Natural killer cell (primary cell): Measurements from ENCODE around the gene RAPGEF3. TPM values are rescaled to one million over a fixed set of nuclear protein-coding genes. Genes with fewer than 3 reads are reported as not detected.

ENCODE experiments used
- ATAC-seq, 3 donors: fragments of 150-1000 bp in 2 of 3; fragments of 200-7000 bp in 1 of 3; cut with Tn5 transposase; 1 replicate in 1 of 3; 2 replicates in 2 of 3; pipeline ENCODE4 v1.10.0; 2021; ENCODE audit warnings: mild to moderate bottlenecking in 2 of 3, moderate library complexity in 2 of 3
- DNase-seq, 2 donors: peaks; one replicate each; pipeline versions ENCODE4 v3.0.0 to v3.0.0-alpha.2; 2013 to 2021; ENCODE audit warnings: mixed read lengths in 1 of 2
- H3K27ac ChIP-seq: one replicate; pipeline ENCODE4 v1.5.1; 2013; ENCODE audit warnings: mild to moderate bottlenecking, low read length
- H3K27me3 ChIP-seq: one replicate; pipeline ENCODE4 v1.6.1; 2013; ENCODE audit warnings: low read length; ENCODE audit not compliant: control insufficient read depth, insufficient read depth
- H3K36me3 ChIP-seq: one replicate; pipeline ENCODE4 v1.6.1; 2013; ENCODE audit warnings: low read length; ENCODE audit not compliant: control insufficient read depth, insufficient read depth
- H3K4me1 ChIP-seq: one replicate; pipeline ENCODE4 v1.6.1; 2013; ENCODE audit warnings: low read length; ENCODE audit not compliant: control insufficient read depth, insufficient read depth
- H3K4me3 ChIP-seq: one replicate; pipeline ENCODE4 v1.5.1; 2013; ENCODE audit warnings: low read length
- H3K9me3 ChIP-seq: one replicate; pipeline ENCODE4 v1.6.1; 2013; ENCODE audit warnings: low read length; ENCODE audit not compliant: control insufficient read depth, insufficient read depth
- H3K27ac Mint-ChIP-seq, 2 donors: one replicate each; pipeline ENCODE4 v1.8.0; 2022; ENCODE audit warnings: mild to moderate bottlenecking in 2 of 2, mixed read lengths in 2 of 2, moderate library complexity in 1 of 2
- H3K27me3 Mint-ChIP-seq, 2 donors: one replicate each; pipeline ENCODE4 v1.8.0; 2022; ENCODE audit warnings: low read depth in 2 of 2, mixed read lengths in 2 of 2
- H3K36me3 Mint-ChIP-seq: one replicate; pipeline ENCODE4 v1.8.0; 2022; ENCODE audit warnings: mixed read lengths
- H3K4me1 Mint-ChIP-seq, 2 donors: one replicate each; pipeline ENCODE4 v1.8.0; 2022; ENCODE audit warnings: mixed read lengths in 2 of 2
- H3K4me3 Mint-ChIP-seq: one replicate; pipeline ENCODE4 v1.8.0; 2022; ENCODE audit warnings: mild to moderate bottlenecking, moderate library complexity, mixed read lengths
- H3K9me3 Mint-ChIP-seq, 2 donors: one replicate each; pipeline ENCODE4 v1.8.0; 2022; ENCODE audit warnings: mixed read lengths in 2 of 2
- CTCF ChIP-seq: fragments of 200-600 bp; IDR thresholded peaks from one replicate; pipeline ENCODE4 v1.8.0; 2022; ENCODE audit warnings: antibody characterized with exemption
- WGBS: methylation state at CpG from one replicate; pipeline ENCODE4 v1.1.7; 2013; ENCODE audit warnings: missing lambda C conversion rate; ENCODE audit not compliant: insufficient coverage; 5-methylcytosine and 5-hydroxymethylcytosine counted together
- intact Hi-C: fragments of 100-400 bp; cut with micrococcal nuclease; formaldehyde crosslinking; loops from one replicate; pipeline ENCODE4 v1.14.2; 2022
- total RNA-seq, 4 donors: library from RNA; stranded (reverse); fragments of 120-200 nt in 1 of 4; gene quantifications; one replicate each; pipeline versions ENCODE4 v1.2.3 to v1.2.4, GENCODE V29; 2013 to 2022

The RAPGEF3 gene
- total RNA-seq, 3 donors from 2014 or later (not counting 1 experiment from before 2014, with no cell fraction given), result 0.23 to 0.73 (median 0.49) TPM

GRCh38 chr12:47722941-47723631 lies 35.6 kb downstream of the RAPGEF3 start:
- H3K4me1 ChIP-seq, result peaks cover 27% of the 10 kb centered on the region
- no peak for TF ChIP-seq CTCF
- H3K27ac ChIP-seq, result no peak overlapping the region
- intact Hi-C loops, result no loop called here
- no peak for DNase-seq
- Mint-ChIP-seq H3K9me3 (no peaks in the 10 kb centered on the region), H3K27me3 (peaks cover 9 to 18% of the 10 kb centered on the region in 2 donors), H3K27ac (peak overlapping the region in 1 of 2 donors; percentile 81), H3K36me3 (no peaks in the 10 kb centered on the region), H3K4me3 (no peak overlapping the region), H3K4me1 (peaks cover 37% of the 10 kb centered on the region in 2 donors)
- 97% methylated on average over 5 of the region's 5 CpGs for WGBS
- H3K4me3 ChIP-seq, result no peak overlapping the region
- H3K27me3 ChIP-seq, result peaks cover 4% of the 10 kb centered on the region
- no peaks in the 10 kb centered on the region for H3K36me3 ChIP-seq
- no peaks in the 10 kb centered on the region for H3K9me3 ChIP-seq
- ATAC-seq, result no peak

GRCh38 chr12:47722136-47722834 lies 36.4 kb downstream of the RAPGEF3 start:
- Histone ChIP-seq H3K27me3 (peaks cover 4% of the 10 kb centered on the region), H3K4me1 (peaks cover 32% of the 10 kb centered on the region), H3K36me3 (no peaks in the 10 kb centered on the region), H3K4me3 (no peak overlapping the region), H3K27ac (no peak overlapping the region), H3K9me3 (no peaks in the 10 kb centered on the region)
- Mint-ChIP-seq H3K9me3 (no peaks in the 10 kb centered on the region), H3K36me3 (no peaks in the 10 kb centered on the region), H3K4me1 (peaks cover 37 to 44% of the 10 kb centered on the region in 2 donors), H3K4me3 (peak overlapping the region; percentile 85), H3K27ac (peak overlapping the region; percentile 58 to 81), H3K27me3 (peaks cover 11 to 18% of the 10 kb centered on the region in 2 donors)
- intact Hi-C loops, result no loop called here
- DNase-seq, result no peak
- WGBS, result 95% methylated on average over 7 of the region's 7 CpGs
- TF ChIP-seq CTCF, result no peak
- no peak for ATAC-seq

GRCh38 chr12:47721431-47721973 lies 37.2 kb downstream of the RAPGEF3 start:
- no peak for TF ChIP-seq CTCF
- Mint-ChIP-seq H3K27ac (peak overlapping the region; percentile 58 to 81), H3K4me1 (peaks cover 37 to 44% of the 10 kb centered on the region in 2 donors), H3K27me3 (peaks cover 11 to 18% of the 10 kb centered on the region in 2 donors), H3K9me3 (no peaks in the 10 kb centered on the region), H3K4me3 (peak overlapping the region; percentile 85), H3K36me3 (no peaks in the 10 kb centered on the region)
- Histone ChIP-seq H3K36me3 (no peaks in the 10 kb centered on the region), H3K27ac (no peak overlapping the region), H3K4me1 (peaks cover 32% of the 10 kb centered on the region), H3K9me3 (no peaks in the 10 kb centered on the region), H3K27me3 (peaks cover 4% of the 10 kb centered on the region), H3K4me3 (no peak overlapping the region)
- DNase-seq (peak; percentile 45 to 62), ATAC-seq (peak; percentile 61 to 80 (median 68))
- 19% methylated on average over 5 of the region's 9 CpGs for WGBS
- intact Hi-C loops, result no loop called here
